AG10803 (cell line): ENCODE results near the gene IFRD2.
"Not testable (repeated sequence)": the region's sequence is repeated elsewhere in the genome, so short reads cannot be mapped to it uniquely, and the experiment has no call there.

Experiments used
- DNase-seq: peaks from one replicate; pipeline ENCODE4 v3.0.0; 2010; ENCODE audit warnings: low read depth
- H3K4me3 ChIP-seq: 2 replicates; pipeline ENCODE4 v1.5.1; 2011; ENCODE audit warnings: mild to moderate bottlenecking, low read length, control low read depth
- TF ChIP-seq, protein P1 (sequence below): conservative IDR thresholded peaks from 2 replicates; pipeline ENCODE4 v1.5.1; 2011; ENCODE audit warnings: mild to moderate bottlenecking, low read length, control low read depth, inconsistent platforms

Gene IFRD2

DNA sequence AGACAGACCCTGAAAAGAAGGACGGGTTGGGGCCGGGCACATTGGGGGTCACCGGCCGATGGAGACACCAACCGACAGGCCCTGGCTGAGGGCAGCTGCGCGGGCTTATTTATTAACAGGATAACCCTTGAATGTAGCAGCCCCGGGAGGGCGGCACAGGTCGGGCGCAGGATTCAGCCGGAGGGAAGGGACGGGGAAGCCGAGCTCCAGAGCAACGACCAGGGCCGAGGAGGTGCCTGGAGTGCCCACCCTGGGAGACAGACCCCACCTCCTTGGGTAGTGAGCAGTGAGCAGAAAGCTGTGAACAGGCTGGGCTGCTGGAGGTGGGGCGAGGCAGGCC is 15.5 kb downstream of the IFRD2 start:
- TF ChIP-seq, protein P1, sequence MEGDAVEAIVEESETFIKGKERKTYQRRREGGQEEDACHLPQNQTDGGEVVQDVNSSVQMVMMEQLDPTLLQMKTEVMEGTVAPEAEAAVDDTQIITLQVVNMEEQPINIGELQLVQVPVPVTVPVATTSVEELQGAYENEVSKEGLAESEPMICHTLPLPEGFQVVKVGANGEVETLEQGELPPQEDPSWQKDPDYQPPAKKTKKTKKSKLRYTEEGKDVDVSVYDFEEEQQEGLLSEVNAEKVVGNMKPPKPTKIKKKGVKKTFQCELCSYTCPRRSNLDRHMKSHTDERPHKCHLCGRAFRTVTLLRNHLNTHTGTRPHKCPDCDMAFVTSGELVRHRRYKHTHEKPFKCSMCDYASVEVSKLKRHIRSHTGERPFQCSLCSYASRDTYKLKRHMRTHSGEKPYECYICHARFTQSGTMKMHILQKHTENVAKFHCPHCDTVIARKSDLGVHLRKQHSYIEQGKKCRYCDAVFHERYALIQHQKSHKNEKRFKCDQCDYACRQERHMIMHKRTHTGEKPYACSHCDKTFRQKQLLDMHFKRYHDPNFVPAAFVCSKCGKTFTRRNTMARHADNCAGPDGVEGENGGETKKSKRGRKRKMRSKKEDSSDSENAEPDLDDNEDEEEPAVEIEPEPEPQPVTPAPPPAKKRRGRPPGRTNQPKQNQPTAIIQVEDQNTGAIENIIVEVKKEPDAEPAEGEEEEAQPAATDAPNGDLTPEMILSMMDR: no peak
- no peak for DNase-seq
- H3K4me3 ChIP-seq: no peak overlapping the region

DNA sequence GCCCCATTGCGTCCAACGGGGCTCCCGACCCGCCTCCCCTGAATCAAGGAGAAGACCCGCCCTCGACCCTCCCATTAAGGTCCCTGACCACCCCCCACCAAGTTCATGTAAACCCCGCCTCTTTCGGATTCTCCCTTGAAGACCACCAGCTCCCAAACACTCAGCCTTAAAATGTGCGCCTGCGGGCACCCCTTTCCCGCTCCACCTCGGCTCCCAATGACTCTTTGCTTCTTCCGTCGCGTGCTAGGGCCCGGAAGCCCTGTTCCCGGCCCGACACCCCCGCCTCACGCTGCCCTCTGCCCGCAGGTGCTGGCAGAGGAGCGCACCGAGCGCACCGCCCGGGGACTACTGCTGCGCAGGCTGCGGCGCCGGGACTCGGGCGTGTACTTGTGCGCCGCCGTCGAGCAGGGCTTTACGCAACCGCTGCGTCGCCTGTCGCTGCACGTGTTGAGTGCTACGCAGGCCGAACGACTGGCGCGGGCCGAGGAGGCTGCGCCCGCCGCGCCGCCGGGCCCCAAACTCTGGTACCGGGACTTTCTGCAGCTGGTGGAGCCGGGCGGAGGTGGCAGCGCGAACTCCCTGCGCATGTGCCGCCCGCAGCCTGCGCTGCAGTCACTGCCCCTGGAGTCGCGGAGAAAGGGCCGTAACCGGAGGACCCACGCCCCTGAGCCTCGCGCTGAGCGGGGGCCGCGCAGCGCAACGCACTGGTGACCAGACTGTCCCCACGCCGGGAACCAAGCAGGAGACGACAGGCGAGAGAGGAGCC is 16.1 kb downstream of the IFRD2 start:
- no peak for DNase-seq
- TF ChIP-seq, protein P1: no peak
- no peak overlapping the region for H3K4me3 ChIP-seq

DNA sequence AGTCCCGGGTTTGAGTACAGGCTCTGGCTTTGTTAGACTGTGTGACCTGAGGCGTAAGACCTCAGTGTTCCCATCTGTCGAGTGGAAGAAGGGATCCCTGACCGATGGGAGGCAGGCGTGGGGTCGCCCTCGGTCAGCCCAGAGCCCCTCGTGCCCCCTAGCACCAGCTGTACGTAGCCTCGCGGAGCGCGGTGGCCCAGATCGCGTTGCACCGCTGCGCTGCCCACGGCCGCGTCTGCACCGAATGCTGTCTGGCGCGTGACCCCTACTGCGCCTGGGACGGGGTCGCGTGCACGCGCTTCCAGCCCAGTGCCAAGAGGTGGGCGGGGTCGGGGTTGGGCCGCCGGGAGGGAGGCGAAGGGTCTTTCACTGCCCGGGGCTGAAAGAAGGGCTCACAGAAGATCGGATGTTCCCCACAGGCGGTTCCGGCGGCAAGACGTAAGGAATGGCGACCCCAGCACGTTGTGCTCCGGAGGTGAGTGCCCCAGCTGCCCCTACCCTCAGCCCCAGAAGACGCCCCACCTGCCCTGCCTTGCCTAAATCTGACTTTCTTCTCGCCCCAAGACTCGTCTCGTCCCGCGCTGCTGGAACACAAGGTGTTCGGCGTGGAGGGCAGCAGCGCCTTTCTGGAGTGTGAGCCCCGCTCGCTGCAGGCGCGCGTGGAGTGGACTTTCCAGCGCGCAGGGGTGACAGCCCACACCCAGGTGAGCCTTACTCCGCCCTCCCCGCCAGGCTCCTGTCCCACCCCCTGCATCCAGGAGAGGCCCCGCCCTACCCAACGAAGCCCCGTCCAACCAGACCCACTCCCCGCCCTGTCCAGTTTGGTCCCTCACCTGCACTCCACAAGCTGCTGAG is 16.9 kb downstream of the IFRD2 start:
- TF ChIP-seq, protein P1: no peak
- DNase-seq: no peak
- H3K4me3 ChIP-seq: no peak overlapping the region

DNA sequence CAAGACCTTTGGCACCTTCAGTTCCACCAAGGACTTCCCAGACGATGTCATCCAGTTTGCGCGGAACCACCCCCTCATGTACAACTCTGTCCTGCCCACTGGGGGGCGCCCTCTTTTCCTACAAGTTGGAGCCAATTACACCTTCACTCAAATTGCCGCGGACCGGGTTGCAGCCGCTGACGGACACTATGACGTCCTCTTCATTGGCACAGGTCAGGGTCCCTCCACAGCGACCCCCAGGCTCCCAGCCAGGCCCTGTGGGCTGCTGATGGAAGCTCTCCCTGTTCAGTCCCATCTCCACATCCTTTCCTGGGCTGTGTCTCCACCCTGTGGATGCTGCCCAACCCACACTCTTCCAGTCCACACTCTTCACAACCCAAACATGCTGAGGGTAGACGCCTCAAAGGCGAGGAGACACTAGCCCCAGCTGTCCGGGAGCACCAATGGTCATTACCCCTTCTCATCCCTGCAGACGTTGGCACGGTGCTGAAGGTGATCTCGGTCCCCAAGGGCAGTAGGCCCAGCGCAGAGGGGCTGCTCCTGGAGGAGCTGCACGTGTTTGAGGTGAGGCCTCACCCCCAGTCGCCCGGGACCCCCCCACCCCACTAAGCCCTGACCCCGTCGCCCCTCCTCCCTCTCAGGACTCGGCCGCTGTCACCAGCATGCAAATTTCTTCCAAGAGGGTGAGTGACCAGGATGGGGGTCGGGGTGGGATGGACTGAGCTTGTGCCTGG is 17.7 kb downstream of the IFRD2 start:
- TF ChIP-seq, protein P1: peak; percentile 54
- DNase-seq: peak; percentile 47
- no peak overlapping the region for H3K4me3 ChIP-seq

DNA sequence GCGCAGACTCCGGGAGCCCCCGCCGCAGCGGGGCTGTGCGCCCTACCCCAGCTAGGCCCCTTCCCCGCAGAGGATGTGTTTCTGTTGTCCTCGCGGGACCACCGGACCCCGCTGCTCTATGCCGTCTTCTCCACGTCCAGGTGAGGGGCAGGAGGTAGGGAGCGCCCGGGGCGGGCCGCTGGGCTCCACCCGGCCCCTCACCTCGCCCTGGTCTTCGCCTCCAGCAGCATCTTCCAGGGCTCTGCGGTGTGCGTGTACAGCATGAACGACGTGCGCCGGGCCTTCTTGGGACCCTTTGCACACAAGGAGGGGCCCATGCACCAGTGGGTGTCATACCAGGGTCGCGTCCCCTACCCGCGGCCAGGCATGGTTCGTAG is 18.6 kb downstream of the IFRD2 start:
- TF ChIP-seq, protein P1: no peak
- H3K4me3 ChIP-seq: no peak overlapping the region
- DNase-seq: no peak

DNA sequence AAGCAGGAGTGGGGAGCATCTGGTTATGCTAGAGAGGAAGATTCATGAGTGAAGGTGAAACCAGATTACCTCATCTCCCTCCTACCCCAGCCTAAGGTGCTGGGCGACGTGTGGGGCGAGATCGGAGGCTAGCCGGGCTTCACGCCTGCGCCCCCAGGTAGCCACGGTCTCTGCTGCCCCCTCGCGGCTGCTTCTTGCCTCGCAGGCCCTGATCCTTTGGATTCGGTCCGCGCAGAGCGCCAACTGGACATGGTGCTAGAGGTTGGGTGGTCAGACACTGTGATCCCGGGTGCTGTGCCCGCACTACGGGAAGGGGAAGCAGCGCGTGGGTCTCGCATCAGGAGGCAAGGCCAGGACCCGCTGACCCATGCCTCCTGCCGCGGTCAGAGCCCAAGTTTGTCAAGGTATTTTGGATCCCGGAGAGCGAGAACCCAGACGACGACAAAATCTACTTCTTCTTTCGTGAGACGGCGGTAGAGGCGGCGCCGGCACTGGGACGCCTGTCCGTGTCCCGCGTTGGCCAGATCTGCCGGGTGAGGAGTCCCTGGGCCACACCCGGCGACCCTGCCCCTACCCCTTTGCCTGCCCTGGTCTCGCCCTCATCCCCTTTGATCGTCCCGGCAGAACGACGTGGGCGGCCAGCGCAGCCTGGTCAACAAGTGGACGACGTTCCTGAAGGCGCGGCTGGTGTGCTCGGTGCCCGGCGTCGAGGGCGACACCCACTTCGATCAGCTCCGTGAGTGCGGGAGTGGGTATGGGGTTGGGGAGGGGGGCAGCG is 19.1 kb downstream of the IFRD2 start:
- TF ChIP-seq, protein P1: peak; percentile 91
- peak overlapping the region; percentile 38 for H3K4me3 ChIP-seq
- DNase-seq: peak; percentile 48

DNA sequence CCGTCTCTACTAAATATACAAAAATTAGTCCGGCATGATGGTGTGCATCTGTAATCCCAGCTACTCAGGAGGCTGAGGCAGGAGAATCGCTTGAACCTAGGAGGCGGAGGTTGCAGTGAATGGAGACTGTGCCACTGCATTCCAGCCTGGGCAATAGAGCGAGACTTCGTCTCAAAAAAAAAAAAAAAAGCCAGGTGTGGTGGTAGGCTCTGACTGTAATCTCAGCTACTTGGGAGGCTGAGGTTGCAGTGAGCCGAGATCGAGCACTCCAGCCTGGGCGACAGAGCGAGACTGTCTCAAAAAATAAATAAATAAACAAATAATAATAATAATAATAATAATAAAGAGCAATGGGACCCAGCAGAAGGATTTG is 19.7 kb downstream of the IFRD2 start:
- DNase-seq, H3K4me3 ChIP-seq: not testable (repeated sequence)
